22Rv1 (cell line): ENCODE data around the gene LPA.
"Not testable (repeated sequence)": the region's sequence is repeated elsewhere in the genome, so short reads cannot be mapped to it uniquely, and the experiment has no call there.

Experiments used
- H3K27ac ChIP-seq: fragments of 450-650 bp; 2 replicates; pipeline ENCODE4 v1.5.1; 2017
- ZFX ChIP-seq: fragments of 450-650 bp; IDR thresholded peaks from 2 replicates; pipeline ENCODE4 v1.6.1; 2017; ENCODE audit warnings: antibody characterized with exemption, borderline replicate concordance
- TF ChIP-seq, protein P1 (sequence below): fragments of 450-650 bp; IDR thresholded peaks from 2 replicates; pipeline ENCODE4 v1.5.1; 2017; ENCODE audit warnings: mild to moderate bottlenecking

LPA gene

DNA sequence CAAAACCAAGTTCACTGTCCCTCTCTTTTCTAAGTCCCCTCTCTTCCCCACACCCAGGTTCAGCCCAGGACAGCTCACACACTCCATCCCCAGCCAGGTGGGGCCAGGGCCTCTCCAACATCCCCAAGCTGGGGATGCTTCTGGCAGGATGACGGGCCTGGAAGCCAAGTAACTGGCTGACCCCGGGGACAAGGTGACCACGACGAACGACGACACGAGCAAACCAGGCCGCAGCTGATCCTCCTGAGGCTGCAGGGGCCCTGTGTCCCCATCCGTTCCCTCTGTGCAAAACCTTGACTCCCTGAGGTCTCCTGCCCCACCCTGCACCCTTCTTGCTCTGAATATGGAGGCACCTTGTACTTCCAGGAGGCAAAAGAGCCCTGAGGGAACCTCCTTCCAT is 26.4 kb upstream of the LPA start:
- H3K27ac ChIP-seq: no peak overlapping the region
- TF ChIP-seq, protein P1, sequence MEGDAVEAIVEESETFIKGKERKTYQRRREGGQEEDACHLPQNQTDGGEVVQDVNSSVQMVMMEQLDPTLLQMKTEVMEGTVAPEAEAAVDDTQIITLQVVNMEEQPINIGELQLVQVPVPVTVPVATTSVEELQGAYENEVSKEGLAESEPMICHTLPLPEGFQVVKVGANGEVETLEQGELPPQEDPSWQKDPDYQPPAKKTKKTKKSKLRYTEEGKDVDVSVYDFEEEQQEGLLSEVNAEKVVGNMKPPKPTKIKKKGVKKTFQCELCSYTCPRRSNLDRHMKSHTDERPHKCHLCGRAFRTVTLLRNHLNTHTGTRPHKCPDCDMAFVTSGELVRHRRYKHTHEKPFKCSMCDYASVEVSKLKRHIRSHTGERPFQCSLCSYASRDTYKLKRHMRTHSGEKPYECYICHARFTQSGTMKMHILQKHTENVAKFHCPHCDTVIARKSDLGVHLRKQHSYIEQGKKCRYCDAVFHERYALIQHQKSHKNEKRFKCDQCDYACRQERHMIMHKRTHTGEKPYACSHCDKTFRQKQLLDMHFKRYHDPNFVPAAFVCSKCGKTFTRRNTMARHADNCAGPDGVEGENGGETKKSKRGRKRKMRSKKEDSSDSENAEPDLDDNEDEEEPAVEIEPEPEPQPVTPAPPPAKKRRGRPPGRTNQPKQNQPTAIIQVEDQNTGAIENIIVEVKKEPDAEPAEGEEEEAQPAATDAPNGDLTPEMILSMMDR: no peak
- no peak for TF ChIP-seq ZFX

DNA sequence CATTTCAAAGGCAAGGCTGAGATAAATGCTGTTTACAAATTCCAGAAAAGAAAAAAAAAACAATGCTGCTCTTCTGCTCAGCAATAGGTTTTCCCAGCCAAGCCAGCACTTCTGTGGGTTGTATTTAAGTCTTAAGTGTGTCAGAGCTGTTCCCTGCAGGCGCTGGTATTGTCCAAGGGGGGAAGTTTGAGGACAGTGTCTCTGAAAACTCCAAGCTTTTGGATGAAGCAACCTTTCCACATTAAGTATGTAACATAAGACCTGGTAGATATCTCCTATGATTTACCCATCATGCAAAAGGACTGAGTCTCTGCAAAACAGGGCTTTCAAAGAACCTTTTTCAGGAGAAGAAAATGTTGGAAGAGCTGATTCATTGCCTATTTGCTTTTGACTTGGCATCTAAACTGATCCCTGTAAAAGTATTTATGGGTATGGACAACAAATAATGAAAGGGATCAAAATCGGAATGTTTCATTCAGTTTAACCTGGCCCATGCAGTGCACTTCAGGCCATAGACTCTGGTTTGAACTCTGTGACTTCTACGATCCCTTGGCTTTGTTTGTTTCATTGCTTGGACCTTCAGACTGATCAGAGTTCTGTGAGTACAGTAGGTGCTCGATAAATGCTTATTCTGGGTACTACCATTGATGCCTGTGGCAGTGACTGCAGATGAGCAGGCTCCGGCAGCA is 21.8 kb upstream of the LPA start:
- H3K27ac ChIP-seq: no peak overlapping the region
- TF ChIP-seq ZFX: no peak
- TF ChIP-seq, protein P1: no peak

DNA sequence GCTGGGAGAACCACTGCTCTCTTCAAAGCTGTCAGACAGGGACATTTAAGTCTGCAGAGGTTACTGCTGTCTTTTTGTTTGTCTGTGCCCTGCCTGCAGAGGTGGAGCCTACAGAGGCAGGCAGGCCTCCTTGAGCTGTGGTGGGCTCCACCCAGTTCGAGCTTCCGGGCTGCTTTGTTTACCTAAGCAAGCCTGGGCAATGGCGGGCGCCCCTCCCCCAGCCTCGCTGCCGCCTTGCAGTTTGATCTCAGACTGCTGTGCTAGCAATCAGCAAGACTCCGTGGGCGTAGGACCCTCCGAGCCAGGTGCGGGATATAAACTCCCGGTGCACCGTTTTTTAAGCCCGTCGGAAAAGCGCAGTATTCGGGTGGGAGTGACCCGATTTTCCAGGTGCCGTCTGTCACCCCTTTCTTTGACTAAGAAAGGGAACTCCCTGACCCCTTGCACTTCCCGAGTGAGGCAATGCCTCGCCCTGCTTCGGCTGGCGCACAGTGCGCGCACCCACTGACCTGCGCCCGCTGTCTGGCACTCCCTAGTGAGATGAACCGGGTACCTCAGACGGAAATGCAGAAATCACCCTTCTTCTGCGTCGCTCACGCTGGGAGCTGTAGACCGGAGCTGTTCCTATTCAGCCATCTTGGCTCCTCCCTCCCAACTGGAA is 21.2 kb upstream of the LPA start:
- H3K27ac ChIP-seq: not testable (repeated sequence)

DNA sequence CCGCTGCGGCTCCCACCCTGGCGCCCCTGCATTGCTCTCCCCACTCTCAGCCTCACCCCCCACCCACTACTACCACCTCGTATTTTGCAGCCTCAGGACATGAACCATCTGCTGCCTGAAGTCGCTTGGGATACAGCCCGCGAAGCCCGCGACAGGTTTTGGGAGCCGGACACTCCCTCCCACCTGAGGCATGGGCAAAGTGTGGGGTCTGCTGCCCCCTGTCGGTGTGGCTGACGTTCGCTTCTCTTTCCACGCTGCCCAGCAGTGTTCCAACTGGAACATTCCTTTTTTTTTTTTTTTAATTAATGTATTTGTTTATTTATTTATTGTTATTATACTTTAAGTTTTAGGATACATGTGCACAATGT is 15.3 kb upstream of the LPA start:
- no peak for TF ChIP-seq ZFX
- TF ChIP-seq, protein P1: peak; percentile 29; the same call in 1 of the 2 replicates
- no peak overlapping the region for H3K27ac ChIP-seq

DNA sequence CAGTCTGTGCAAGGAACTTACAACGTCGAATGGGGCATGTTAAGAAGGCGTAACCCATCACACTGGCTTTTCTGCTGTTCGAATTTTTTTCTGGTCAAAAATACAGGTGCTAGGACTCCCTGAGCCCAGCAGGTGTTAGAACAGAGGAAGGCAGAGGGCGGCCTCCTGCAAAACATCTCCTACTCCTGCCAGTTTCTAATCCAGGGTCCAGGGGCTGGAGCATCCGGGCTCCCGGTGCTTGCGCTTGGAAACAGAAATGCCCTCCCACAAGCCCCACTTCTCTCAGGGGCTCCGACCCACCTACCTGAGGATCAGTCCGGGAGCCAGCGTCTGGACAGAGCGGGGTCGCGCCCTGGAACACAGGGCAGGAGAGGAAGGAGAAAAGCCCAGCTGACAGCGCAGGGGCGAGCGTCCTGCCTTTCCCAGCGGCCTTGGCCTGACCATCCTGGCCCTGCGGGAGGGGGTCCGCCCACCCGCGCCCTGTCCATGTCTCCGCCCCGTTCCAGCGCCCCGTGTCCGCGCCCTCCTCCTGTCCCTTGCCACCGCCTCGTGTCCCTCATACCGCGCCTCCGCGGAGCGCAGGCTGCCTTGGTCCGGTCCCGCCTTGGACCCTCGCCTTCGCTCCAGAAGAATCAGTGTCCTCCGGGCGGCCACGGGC is 14.8 kb upstream of the LPA start:
- no peak for TF ChIP-seq ZFX
- TF ChIP-seq, protein P1: no peak
- no peak overlapping the region for H3K27ac ChIP-seq

DNA sequence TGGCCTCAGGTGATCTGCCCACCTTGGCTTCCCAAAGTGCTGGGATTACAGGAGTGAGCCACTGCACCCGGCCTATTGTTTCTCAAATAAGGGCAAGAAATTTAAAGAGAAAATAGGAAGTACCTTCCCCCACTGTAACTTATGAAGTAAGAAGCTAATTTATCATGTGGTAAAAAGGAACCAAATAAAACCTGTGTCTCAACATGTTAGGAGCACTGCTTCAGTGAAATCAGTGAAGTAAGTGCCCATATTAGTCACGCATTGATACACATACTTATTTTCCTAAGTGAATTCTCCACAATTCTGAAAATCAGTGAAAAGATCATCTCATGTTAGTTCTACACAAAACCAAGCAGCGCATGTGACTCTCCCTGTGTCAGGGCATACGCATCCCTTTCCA is 14.2 kb upstream of the LPA start:
- H3K27ac ChIP-seq: no peak overlapping the region
- no peak for TF ChIP-seq ZFX
- TF ChIP-seq, protein P1: no peak

DNA sequence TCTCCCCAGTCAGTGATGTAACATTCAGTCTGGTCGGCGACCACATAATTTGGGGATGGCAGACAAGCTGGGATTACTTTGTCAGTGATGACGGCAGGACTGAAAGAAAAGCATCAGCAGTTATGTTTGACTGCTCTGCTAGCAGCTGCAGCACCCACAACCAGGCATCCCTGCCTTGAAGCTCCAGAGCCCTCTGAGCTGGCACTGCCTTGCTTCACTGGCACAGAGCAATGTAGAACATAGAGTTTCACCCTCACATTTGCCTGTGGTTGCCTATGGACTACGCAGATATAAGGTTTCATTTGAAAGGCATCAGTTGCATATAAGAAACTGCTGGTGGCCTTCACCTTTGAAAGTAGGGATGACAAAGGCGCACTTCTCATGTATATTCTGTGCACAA is 12.3 kb upstream of the LPA start:
- not testable (repeated sequence) for H3K27ac ChIP-seq

DNA sequence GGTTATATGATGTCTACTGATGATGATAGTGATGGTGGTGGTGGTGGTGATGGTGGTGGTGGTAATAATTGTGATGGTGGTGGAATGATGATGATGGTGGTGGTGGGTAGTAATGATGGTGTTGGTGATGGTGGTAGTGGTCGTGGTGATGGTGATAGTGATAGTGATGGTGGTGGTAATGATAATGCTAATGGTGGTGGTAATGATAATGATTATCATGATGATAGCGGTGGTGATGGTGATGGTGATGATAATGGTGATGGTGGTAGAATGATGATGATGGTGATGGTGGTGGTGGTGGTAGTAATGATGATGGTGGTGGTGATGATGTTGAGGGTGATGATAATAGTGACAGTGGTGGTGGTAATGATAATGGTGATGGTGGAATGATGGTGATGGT is 4.5 kb upstream of the LPA start:
- TF ChIP-seq, protein P1: no peak
- TF ChIP-seq ZFX: no peak
- no peak overlapping the region for H3K27ac ChIP-seq
